Skin of body (tissue), 2 donors: ENCODE results near the gene ADGRV1. TPM values are rescaled to one million over a fixed set of nuclear protein-coding genes. Genes with fewer than 3 reads are reported as not detected.
"Not testable (repeated sequence)": the region's sequence is repeated elsewhere in the genome, so short reads cannot be mapped to it uniquely, and the experiment has no call there.

Source experiments
- DNase-seq: peaks from one replicate; lab custom pipeline; 2025; lab: John Stamatoyannopoulos, UW
- total RNA-seq: library from RNA; depleted of rRNA; stranded (reverse); fragments of >200 nt; gene quantifications from one replicate; pipeline ENCODE4 v1.2.3, GENCODE V29; 2014

The ADGRV1 gene
- total RNA-seq, 1 donor from 2014 or later = 11.2 TPM

- DNase-seq = no peak
Measured at GRCh38 chr5:90551376-90551775, 7.2 kb upstream of the ADGRV1 start.

DNA sequence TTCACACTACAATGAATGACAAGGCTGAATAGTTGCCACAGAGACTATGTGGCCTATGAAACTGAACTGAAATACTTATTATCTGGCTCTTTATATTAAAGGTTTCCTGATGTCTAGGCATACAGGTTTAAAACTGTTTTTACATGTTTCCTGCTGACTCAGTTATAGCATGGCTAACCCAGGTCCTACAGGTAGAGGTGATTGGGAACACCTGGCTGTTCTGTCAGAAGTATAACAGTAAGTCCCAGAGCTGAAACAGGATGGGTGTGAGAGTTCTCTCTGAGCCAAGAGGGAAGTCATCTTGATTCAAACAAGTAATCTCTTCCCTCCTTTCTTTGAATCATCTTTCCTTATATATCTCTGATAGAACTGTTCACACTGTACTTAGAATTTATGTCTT lies 4.9 kb upstream of the ADGRV1 start:
- no peak for DNase-seq

DNA sequence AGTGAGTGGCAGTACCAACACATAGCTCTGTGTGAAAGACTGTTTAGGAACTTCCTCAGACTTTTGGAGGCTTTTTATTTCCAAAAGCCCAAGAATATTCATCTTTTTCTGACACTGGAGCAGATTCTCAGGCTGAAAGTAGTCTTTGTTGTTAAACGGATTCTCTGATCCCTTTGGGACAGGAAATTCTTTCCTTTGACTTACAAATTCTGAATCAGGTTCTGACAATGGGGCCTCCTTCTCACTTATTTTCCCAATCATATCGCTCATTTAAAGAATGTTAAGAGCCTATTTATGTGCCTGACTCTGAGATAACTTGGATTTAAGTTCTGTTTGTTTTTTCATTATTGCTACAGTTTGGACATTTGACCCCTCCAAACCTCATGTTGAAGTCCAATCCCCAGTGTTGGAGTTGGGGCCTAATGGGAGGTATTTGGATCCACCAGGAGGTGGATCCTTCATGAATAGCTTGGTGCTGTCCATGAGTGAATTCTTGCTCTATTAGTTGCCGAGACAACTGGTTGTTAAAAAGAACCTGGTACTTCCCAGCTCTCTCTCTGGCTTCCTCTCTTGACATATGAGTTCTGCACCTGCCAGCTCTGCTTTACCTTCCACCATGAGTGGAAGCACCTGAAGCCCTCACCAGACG lies 4.1 kb upstream of the ADGRV1 start:
- DNase-seq = no peak

GRCh38 chr5:90555666-90556065 lies 2.9 kb upstream of the ADGRV1 start:
- DNase-seq = no peak

DNA sequence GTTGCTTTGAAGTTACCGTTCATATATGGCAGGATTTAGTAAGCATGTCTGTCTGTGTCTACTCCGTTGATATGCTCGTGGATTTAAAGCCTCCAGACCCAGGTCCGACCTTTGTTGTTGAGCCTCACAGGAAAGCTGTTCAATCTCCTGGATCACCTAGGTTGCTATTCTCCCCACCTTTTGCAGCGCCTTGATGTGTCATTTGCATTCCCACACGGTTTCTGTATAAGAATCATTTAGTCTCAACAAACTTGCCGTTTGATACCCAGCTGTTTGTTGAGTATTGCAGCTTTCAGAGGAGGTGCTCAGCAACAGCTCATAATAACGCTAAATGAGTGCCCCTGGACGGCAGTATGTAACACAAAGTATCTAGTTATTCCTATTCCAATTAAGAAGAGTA lies 1.2 kb upstream of the ADGRV1 start:
- DNase-seq = no peak

- DNase-seq = no peak
Measured at GRCh38 chr5:90557871-90558270, 726 bp upstream of the ADGRV1 start.

DNA sequence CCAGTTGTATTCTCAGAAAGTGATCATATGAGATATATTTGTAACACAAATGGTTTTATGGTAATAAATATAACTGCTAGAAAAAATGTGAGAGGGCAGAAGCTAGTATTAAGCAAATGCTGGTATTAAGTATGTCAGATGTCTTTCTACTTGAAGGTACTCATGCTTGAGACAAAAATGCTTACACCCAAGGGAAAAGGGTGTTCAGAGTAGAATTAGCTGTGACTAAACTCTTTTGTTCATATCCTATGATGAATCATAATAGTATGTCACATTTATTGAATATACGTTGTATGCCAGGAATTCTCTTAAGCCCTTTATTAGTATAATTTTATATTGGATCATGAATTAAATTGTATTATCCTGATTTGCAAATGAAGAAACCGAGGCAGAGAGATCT lies 2.2 kb downstream of the ADGRV1 start:
- no peak for DNase-seq

DNA sequence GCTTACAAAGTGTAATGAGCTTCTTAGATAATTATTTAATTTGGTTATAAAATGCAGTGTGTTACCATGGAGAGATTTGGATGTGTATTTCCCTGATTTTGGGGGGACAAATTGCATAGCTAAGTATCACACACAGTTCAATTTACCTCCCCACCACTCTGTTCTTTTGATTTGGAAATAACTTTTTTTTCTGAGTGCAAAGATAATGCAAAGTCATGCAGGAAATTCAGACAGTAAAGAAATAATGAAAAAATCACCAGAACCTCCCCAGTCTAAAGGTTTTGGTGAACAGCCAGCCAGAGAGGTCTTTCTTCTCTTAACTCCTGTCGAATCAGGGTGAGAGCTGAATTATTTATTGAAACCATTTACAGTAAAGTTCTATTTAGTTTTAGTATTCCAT lies 3.2 kb downstream of the ADGRV1 start:
- DNase-seq = no peak

DNA sequence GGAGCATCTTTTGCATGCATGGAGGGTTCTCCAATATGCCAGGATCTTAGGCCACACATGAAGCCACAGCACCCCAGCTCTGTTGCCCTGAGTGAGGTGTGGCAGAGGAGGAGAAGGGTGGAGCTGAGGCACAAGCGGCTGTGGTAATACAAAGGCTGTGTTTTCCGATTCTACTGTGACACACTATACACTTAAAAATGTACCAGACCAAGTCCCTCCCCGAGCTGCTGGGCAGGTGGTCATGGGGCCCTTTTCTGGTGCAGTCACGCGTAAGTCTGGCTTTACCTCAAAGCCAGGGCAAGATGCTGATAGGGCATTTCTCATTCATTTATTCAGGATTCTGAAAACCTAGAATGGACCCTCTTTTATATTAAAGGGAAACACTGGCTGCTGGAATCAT lies 3.7 kb downstream of the ADGRV1 start:
- DNase-seq = no peak

- DNase-seq = no peak
Measured at GRCh38 chr5:90563108-90563507, 4.5 kb downstream of the ADGRV1 start.

GRCh38 chr5:90565491-90565890 lies 6.9 kb downstream of the ADGRV1 start:
- DNase-seq = no peak

- no peak for DNase-seq
Measured at GRCh38 chr5:90569084-90569483, 10.5 kb downstream of the ADGRV1 start.

DNA sequence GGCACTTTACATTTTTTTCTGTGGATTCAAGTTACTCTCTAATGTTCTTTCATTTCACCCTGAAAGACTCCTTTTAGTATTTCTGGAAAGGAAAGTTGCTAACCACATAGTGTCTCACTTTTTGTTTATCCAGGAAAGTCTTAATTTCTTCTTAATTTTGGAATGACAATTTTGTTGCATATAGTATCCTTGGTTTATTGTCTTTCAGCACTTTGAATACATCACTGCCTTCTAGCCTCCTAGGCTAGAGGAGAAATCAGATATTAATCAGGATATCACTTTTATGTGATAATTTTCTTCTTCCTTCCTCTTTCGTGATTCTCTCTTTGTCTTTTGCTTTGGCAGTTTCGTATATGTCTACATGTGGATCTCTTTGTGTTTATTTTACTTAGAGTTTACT lies 11.4 kb downstream of the ADGRV1 start:
- no peak for DNase-seq

DNA sequence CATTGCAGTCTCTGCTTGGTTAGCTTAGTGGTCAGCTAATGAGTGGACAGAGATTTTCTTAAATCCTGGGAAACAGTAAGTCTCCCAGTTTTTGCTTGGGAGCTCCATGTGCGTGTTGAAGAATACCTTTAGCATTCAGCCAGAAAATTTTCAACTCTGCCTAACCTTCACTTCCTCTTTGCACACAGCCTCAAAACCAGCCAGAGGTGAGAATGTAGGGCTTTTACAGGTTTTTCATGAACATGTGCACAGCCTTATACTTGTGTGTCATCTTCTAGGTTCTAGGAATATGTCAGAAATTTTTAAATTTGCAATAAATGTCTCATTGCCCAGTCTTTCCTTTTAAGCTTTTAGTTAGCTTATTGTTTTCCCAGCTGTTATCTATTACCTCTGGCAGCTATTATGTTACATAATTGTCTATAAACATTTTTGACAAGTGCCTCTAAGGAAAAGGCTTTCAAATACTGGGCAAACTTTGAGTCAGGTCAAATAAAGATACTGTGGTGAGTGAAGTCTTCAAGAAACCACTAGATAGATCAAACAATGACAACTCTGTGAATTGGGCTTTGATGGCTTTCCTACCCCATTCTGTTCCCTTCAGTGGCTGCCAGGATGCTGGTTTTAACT lies 12.7 kb downstream of the ADGRV1 start:
- no peak for DNase-seq

GRCh38 chr5:90575712-90576111 lies 17.1 kb downstream of the ADGRV1 start:
- no peak for DNase-seq

DNA sequence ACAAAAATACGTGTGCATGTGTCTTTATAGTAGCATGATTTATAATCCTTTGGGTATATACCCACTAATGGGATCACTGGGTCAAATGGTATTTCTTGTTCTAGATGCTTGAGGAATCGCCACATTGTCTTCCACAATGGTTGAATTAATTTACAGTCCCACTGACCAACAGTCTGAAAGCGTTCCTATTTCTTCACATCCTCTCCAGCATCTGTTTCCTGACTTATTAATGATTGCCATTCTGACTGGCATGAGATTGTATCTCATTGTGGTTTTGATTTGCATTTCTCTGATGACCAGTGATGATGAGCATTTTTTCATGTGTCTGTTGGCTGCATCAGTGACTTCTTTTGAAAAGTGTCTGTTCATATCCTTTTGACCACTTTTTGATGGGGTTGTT lies 18.0 kb downstream of the ADGRV1 start:
- not testable (repeated sequence) for DNase-seq

DNA sequence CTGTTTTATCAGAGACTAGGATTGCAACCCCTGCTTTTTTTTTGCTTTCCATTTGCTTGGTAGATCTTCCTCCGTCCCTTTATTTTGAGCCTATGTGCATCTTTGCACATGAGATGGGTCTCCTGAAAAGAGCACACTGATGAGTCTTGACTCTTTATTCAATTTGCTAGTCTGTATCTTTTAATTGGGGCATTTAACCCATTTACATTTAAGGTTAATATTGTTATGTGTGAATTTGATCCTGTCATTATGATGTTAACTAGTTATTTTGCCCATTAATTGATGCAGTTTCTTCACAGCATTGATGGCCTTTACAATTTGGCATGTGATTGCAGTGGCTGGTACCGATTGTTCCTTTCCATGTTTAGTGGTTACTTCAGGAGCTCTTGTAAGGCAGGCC lies 21.3 kb downstream of the ADGRV1 start:
- not testable (repeated sequence) for DNase-seq

GRCh38 chr5:90581956-90582355 lies 23.4 kb downstream of the ADGRV1 start:
- no peak for DNase-seq

DNA sequence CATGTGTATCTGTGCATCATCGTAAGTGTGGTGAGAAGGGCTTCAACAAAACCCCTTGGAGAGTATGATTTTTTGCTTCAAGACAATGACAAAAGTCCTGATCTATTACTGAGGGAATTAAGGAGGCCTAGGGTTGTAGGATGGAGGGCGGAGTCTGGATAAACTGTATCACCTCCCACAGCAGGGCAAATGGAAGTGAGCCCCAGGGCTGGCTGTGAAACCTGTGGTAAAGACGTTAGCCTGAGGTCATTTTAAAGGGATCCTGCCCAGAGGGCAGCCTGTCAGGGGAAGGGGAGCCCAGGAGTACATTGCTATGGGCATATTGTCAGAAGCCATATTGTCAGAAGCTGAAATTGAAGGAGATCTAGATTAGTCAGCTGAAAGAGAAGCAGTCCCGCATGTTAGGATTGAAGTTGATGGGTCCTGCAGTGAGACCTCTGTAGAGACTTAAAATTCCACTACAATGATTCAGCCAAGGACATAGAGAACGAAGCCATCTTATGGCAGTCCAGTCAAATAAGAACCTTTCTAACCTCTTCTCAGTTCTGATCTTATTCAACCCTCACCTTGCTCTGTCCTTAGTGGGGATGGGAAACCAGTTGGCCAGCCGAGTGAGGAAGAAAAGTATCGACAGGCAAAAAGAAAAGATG lies 26.9 kb downstream of the ADGRV1 start:
- DNase-seq = no peak

DNA sequence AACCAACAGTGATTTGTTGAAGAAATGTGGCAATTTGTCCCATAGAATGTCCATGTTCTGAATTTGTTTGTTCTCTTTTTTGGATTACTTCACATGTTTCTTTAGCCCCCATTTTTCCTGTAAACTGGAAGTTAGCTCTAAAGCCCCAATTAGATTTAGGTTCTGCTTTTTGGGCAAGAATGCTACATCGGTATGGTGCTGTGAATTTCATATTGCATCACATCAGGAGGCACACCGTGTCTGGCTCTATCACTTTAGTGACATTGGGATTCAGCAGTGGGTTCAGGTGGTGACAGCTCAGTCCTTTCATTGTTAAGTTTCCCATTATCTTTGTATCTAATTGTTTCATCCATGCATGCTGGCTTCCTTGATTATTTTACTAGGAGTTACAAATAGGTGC lies 27.9 kb downstream of the ADGRV1 start:
- DNase-seq = no peak

DNA sequence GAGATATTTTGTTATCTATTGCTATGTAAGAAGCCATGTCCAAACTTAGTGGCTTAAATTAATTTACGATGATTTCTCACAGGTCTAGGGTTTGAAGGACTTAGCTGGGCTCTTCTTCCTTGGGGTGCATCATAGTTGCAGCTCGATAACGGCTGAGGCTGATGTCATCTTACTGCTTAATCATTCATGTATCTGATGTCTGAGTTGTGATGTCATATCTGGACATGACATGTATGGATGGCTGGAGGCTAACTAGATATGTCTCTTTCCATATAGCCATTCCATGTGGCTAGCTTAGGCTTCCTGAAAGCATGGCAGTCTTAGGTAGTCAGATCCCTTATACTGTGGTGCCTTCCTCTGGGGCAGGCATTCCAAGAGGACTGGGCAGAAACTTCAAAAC lies 31.6 kb downstream of the ADGRV1 start:
- DNase-seq = no peak

DNA sequence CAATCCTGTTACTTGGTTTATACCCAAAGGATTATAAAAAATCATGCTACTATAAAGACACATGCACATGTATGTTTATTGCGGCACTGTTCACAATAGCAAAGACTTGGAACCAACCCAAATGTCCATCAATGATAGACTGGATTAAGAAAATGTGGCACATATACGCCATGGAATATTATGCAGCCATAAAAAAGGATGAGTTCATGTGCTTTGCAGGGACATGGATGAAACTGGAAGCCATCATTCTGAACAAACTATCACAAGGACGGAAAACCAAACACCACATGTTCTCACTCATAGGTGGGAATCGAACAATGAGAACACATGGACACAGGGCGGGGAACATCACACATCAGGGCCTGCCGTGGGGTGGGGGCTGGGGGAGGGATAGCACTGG lies 34.5 kb downstream of the ADGRV1 start:
- not testable (repeated sequence) for DNase-seq

GRCh38 chr5:90595766-90596165 lies 37.2 kb downstream of the ADGRV1 start:
- not testable (repeated sequence) for DNase-seq
